Esophagus squamous epithelium (tissue), 4 donors: ENCODE data around the gene MRGPRD.

Experiments
- POLR2A ChIP-seq, 4 donors: fragments of 450-650 bp; IDR thresholded peaks; one replicate each; pipeline ENCODE4 v1.6.1; 2017; ENCODE audit warnings: antibody characterized with exemption in 4 of 4, mild to moderate bottlenecking in 4 of 4, moderate library complexity in 3 of 4
- TF ChIP-seq, protein P1 (sequence below), 6 experiments: fragments of 450-650 bp in 4 of 6; fragments of 200-600 bp in 2 of 6; sonication (generic) in 2 of 6; IDR thresholded peaks; one replicate each; pipeline ENCODE4 v1.5.1; 2016 to 2019; ENCODE audit warnings: antibody characterized with exemption in 6 of 6, mild to moderate bottlenecking in 4 of 6, moderate library complexity in 4 of 6

DNA sequence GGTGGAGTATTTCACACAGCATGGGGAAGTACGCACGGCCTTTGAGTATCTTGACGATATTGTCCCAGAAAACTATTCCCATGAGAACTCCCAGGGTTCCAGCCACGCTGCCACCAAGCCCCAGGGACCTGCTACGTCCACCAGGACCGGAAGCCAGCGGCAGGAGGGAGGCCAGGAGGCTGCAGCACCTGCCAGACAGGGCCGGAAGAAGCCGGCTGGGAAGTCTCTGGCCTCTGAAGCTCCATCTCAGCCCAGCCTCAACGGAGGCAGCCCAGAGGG, 44.5 kb downstream of the MRGPRD start:
- TF ChIP-seq POLR2A (IDR thresholded peaks at IDR 0.05): no peak
- TF ChIP-seq, protein P1, sequence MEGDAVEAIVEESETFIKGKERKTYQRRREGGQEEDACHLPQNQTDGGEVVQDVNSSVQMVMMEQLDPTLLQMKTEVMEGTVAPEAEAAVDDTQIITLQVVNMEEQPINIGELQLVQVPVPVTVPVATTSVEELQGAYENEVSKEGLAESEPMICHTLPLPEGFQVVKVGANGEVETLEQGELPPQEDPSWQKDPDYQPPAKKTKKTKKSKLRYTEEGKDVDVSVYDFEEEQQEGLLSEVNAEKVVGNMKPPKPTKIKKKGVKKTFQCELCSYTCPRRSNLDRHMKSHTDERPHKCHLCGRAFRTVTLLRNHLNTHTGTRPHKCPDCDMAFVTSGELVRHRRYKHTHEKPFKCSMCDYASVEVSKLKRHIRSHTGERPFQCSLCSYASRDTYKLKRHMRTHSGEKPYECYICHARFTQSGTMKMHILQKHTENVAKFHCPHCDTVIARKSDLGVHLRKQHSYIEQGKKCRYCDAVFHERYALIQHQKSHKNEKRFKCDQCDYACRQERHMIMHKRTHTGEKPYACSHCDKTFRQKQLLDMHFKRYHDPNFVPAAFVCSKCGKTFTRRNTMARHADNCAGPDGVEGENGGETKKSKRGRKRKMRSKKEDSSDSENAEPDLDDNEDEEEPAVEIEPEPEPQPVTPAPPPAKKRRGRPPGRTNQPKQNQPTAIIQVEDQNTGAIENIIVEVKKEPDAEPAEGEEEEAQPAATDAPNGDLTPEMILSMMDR (IDR thresholded peaks at IDR 0.05): no peak
